Memory B cell (primary cell): Measurements from ENCODE around the gene TGFB1.
"Not testable (repeated sequence)": the region's sequence is repeated elsewhere in the genome, so short reads cannot be mapped to it uniquely, and the experiment has no call there.

Experiments used
- ATAC-seq: fragments of 150-1000 bp; cut with Tn5 transposase; 2 replicates; pipeline ENCODE4 v1.10.0; 2021; ENCODE audit warnings: low read depth, mild to moderate bottlenecking, moderate library complexity
- DNase-seq, 2 donors: peaks; one replicate each; pipeline ENCODE4 v3.0.0; 2022; ENCODE audit warnings: low spot score in 2 of 2
- H3K27ac Mint-ChIP-seq: one replicate; pipeline ENCODE4 v1.8.0; 2022; ENCODE audit warnings: mild to moderate bottlenecking, moderate library complexity, mixed read lengths
- H3K27me3 Mint-ChIP-seq: one replicate; pipeline ENCODE4 v1.8.0; 2022; ENCODE audit warnings: mixed read lengths
- H3K36me3 Mint-ChIP-seq: one replicate; pipeline ENCODE4 v1.8.0; 2022; ENCODE audit warnings: mild to moderate bottlenecking, mixed read lengths
- H3K4me1 Mint-ChIP-seq: one replicate; pipeline ENCODE4 v1.8.0; 2022; ENCODE audit warnings: mixed read lengths
- H3K4me3 Mint-ChIP-seq: one replicate; pipeline ENCODE4 v1.8.0; 2022; ENCODE audit warnings: mild to moderate bottlenecking, moderate library complexity, mixed read lengths
- H3K9me3 Mint-ChIP-seq: one replicate; pipeline ENCODE4 v1.8.0; 2022; ENCODE audit warnings: mixed read lengths

Gene TGFB1

GRCh38 chr19:41362143-41362847 is 8.6 kb upstream of the TGFB1 start:
- Mint-ChIP-seq H3K4me1 (peaks cover 17% of the 10 kb centered on the region), H3K4me3 (peak overlapping the region; percentile 92), H3K9me3 (no peaks in the 10 kb centered on the region), H3K36me3 (no peaks in the 10 kb centered on the region), H3K27me3 (no peaks in the 10 kb centered on the region), H3K27ac (peak overlapping the region; percentile 99)
- no peak for ATAC-seq
- no peak for DNase-seq

DNA sequence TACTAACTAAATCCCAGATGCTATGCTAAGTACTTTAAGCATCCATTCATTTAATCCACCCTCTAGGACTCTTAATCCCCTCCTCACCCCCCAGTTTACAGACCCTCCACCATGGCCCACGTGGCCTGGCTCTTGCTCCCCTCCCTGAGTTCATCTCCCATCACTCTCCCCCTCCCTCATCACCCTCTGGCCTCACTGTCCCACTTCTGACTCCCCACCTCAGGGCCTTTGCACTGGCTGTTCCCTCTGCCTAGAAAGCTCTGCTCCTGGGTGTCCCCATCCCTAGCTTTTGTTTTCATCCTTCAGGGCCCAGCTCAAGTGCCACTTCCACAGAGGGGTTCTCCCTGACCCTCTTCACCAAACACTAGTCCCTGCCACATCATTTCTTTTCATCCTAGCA is 6.0 kb upstream of the TGFB1 start:
- no peaks in the 10 kb centered on the region for H3K27me3 Mint-ChIP-seq
- ATAC-seq: no peak
- DNase-seq: no peak
- H3K27ac Mint-ChIP-seq: no peak overlapping the region
- no peaks in the 10 kb centered on the region for H3K36me3 Mint-ChIP-seq
- H3K4me3 Mint-ChIP-seq: no peak overlapping the region
- peaks cover 26% of the 10 kb centered on the region for H3K4me1 Mint-ChIP-seq
- no peaks in the 10 kb centered on the region for H3K9me3 Mint-ChIP-seq

- no peaks in the 10 kb centered on the region for H3K9me3 Mint-ChIP-seq
- peak overlapping the region; percentile 17 for H3K27ac Mint-ChIP-seq
- no peaks in the 10 kb centered on the region for H3K36me3 Mint-ChIP-seq
- no peak overlapping the region for H3K4me3 Mint-ChIP-seq
- H3K27me3 Mint-ChIP-seq: no peaks in the 10 kb centered on the region
- H3K4me1 Mint-ChIP-seq: peaks cover 20% of the 10 kb centered on the region
- ATAC-seq (no peak), DNase-seq (no peak)
These were observed 4.0 kb upstream of the TGFB1 start for GRCh38 chr19:41357746-41358145.

DNA sequence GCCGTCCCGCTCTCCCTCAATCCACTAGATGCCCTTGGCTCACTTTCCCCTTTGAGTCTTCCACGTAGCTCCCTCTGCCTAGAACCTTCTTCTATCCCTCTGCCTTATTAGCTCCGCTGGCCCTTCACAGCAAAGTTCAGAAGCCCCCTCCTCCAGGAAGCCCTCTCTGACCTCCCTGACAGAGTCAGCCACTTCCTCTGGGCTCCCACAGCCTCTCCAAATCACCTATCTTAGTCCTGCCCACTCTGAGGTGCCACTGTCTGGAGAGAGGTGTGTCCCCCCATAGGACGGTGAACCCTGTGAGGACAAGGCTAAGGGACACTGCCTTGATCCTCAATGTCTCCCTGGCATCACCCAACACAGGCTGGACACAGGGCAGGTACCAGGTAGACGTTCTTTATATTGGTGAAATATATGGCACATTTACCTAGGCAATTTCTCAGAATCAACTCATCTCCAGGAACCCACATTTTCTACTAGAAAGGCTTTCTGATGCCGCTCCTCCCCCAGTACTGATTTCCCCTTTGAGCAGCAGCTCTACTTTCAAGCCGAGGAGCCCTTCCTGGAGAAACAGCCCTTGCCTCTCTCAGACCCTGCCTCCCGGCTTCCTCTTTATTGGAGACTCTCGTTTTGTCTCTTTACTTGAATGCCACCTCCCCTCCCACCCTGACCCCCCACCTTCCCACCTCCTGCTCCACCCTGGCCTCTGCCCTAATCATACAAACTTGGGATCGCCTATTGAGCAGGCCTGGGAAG is 3.4 kb upstream of the TGFB1 start:
- no peaks in the 10 kb centered on the region for H3K9me3 Mint-ChIP-seq
- H3K36me3 Mint-ChIP-seq: no peaks in the 10 kb centered on the region
- no peaks in the 10 kb centered on the region for H3K27me3 Mint-ChIP-seq
- ATAC-seq (no peak), DNase-seq (no peak)
- peak overlapping the region; percentile 17 for H3K27ac Mint-ChIP-seq
- peaks cover 17% of the 10 kb centered on the region for H3K4me1 Mint-ChIP-seq
- no peak overlapping the region for H3K4me3 Mint-ChIP-seq

DNA sequence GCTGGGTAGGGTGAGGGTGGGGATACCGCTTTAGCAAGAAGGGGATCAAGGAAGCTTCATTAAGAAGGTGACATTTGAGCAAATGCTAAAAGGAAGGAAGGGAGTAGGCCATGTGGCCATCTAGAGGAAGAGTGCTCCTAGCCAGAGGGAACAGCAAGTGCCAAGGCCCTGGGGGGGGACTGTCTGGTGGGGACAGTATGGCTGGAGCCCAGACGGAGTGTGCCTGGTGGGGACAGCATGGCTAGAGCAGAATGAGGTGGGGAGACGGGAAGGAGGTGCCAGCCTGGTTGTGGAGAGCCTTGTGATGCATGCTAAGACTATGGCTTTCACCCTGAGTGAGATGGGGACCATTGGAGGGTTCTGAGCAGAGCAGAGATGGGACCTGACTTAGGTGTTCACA is 2.1 kb upstream of the TGFB1 start:
- Mint-ChIP-seq H3K36me3 (no peaks in the 10 kb centered on the region), H3K27me3 (no peaks in the 10 kb centered on the region)
- no peak for DNase-seq

DNA sequence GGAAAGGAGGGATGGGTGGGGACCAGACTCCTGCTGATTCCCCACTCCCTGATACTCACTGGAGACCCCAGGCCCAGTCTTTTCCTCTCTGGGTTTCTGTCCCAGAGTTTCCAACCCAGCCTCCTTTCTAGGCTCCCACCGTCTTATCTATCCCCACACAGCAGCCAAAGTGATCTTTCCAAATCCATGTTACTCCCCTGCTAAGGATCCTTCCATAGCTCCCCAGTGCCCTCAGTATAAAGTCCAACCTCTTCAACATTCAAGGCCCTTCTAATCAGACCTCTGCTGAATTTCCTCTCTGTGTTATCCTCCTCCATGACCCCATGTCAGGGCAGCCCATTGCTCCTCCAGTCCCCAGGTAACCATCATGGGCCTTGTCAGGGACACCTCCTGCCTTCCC is 1.3 kb upstream of the TGFB1 start:
- Mint-ChIP-seq H3K27ac (peak overlapping the region; percentile 42), H3K4me3 (peak overlapping the region; percentile 1), H3K36me3 (no peaks in the 10 kb centered on the region), H3K4me1 (peaks cover 27% of the 10 kb centered on the region), H3K9me3 (no peaks in the 10 kb centered on the region), H3K27me3 (no peaks in the 10 kb centered on the region)
- DNase-seq (no peak), ATAC-seq (no peak)

More for the DNA sequence above, 2.1 kb upstream of the TGFB1 start:
- H3K4me3 Mint-ChIP-seq: no peak overlapping the region
- ATAC-seq: no peak
- H3K9me3 Mint-ChIP-seq: no peaks in the 10 kb centered on the region
- peak overlapping the region; percentile 42 for H3K27ac Mint-ChIP-seq
- H3K4me1 Mint-ChIP-seq: peaks cover 23% of the 10 kb centered on the region

- ATAC-seq (no peak), DNase-seq (no peak)
- no peaks in the 10 kb centered on the region for H3K36me3 Mint-ChIP-seq
- no peaks in the 10 kb centered on the region for H3K9me3 Mint-ChIP-seq
- H3K4me3 Mint-ChIP-seq: peak overlapping the region; percentile 68
- peaks cover 26% of the 10 kb centered on the region for H3K4me1 Mint-ChIP-seq
- no peaks in the 10 kb centered on the region for H3K27me3 Mint-ChIP-seq
- H3K27ac Mint-ChIP-seq: peak overlapping the region; percentile 95
These were observed 726 bp upstream of the TGFB1 start for GRCh38 chr19:41354343-41354953.

- H3K27me3 Mint-ChIP-seq: no peaks in the 10 kb centered on the region
- H3K27ac Mint-ChIP-seq: peak overlapping the region; percentile 95
- peaks cover 7% of the 10 kb centered on the region for H3K36me3 Mint-ChIP-seq
- H3K9me3 Mint-ChIP-seq: no peaks in the 10 kb centered on the region
- peaks cover 37% of the 10 kb centered on the region for H3K4me1 Mint-ChIP-seq
- peak overlapping the region; percentile 98 for H3K4me3 Mint-ChIP-seq
- ATAC-seq: peak; percentile 28
- peak; percentile 82 to 83 for DNase-seq
These were observed 885 bp downstream of the TGFB1 start for GRCh38 chr19:41352609-41353465.

DNA sequence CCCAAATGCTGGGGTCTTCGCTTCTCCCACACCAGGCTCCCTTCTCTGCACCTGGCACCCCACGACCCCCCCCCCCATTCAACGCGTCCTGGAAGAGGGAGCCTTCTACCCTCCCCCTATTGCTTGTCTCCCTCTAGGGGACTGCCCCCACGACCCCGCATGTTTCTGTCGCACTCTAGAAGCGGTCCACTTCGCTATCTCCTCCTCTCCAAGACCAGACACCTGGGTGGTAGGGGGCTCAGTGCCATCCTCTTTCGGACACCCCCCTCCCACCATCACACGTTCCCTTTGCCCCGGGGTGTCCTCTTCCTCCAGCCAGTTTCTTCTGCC is 1.5 kb downstream of the TGFB1 start:
- Mint-ChIP-seq H3K4me1 (peaks cover 37% of the 10 kb centered on the region), H3K9me3 (no peaks in the 10 kb centered on the region), H3K27ac (peak overlapping the region; percentile 95), H3K36me3 (peaks cover 7% of the 10 kb centered on the region), H3K27me3 (no peaks in the 10 kb centered on the region), H3K4me3 (peak overlapping the region; percentile 98)
- DNase-seq (no peak), ATAC-seq (no peak)

GRCh38 chr19:41351339-41352245 is 2.1 kb downstream of the TGFB1 start:
- peak; percentile 59 for ATAC-seq
- Mint-ChIP-seq H3K9me3 (no peaks in the 10 kb centered on the region), H3K4me1 (peaks cover 35% of the 10 kb centered on the region), H3K27ac (peak overlapping the region; percentile 95), H3K27me3 (no peaks in the 10 kb centered on the region), H3K4me3 (peak overlapping the region; percentile 98), H3K36me3 (peaks cover 9% of the 10 kb centered on the region)
- peak; percentile 82 to 89 for DNase-seq

DNA sequence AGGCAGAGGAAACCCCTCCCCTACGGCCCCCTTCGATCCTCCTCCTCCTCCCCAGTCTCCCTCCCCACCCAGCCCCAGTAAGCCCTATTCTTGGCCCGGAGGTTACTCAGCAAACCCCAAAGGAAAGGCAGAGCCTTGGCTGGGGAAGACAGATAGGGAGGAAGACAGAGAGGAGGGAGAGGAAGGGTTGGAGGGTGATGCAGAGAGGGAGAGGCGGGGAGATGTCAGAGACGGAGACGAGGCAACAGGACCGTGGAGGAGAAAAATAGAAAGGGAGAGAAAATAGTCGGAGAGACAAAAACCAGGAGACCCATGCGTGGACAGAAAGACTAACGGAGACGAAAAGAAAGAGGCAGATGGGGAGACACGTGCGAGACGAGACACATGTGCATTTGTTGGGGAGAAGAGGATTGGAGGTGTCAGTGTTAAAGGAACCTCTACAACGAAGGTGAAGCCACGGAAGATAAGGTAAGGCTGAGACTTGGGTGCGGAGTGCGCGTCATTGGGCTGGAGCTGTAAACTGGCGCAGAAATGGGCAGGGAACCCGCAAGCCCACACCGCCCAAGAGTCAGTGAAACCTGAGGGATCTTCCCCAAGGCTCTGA is 2.9 kb downstream of the TGFB1 start:
- Mint-ChIP-seq H3K4me3 (peak overlapping the region; percentile 98), H3K27me3 (no peaks in the 10 kb centered on the region), H3K36me3 (peaks cover 11% of the 10 kb centered on the region), H3K9me3 (no peaks in the 10 kb centered on the region), H3K4me1 (peaks cover 34% of the 10 kb centered on the region), H3K27ac (peak overlapping the region; percentile 95)
- ATAC-seq (peak; percentile 3), DNase-seq (no peak)

GRCh38 chr19:41346916-41347315 is 6.8 kb downstream of the TGFB1 start:
- Mint-ChIP-seq H3K36me3 (peaks cover 20% of the 10 kb centered on the region), H3K4me1 (peaks cover 40% of the 10 kb centered on the region)
- H3K27me3 Mint-ChIP-seq, H3K27ac Mint-ChIP-seq, H3K4me3 Mint-ChIP-seq, H3K9me3 Mint-ChIP-seq, DNase-seq, ATAC-seq: not testable (repeated sequence)

- no peak overlapping the region for H3K4me3 Mint-ChIP-seq
- H3K27ac Mint-ChIP-seq: peak overlapping the region; percentile 92
- ATAC-seq: no peak
- H3K27me3 Mint-ChIP-seq: no peaks in the 10 kb centered on the region
- no peak for DNase-seq
- H3K36me3 Mint-ChIP-seq: peaks cover 27% of the 10 kb centered on the region
- no peaks in the 10 kb centered on the region for H3K9me3 Mint-ChIP-seq
- H3K4me1 Mint-ChIP-seq: peaks cover 29% of the 10 kb centered on the region
These were observed 9.6 kb downstream of the TGFB1 start for GRCh38 chr19:41344162-41344561.
